ENCODE results near the gene UBASH3B.
"Not testable (repeated sequence)": the region's sequence is repeated elsewhere in the genome, so short reads cannot be mapped to it uniquely, and the experiment has no call there.

Gene UBASH3B

GRCh38 chr11:122655527-122656072, at the start of gene UBASH3B:
Gene UBASH3B, plus strand, starts transcription at chr11:122655722. Its CDS starts 328 bp downstream, at chr11:122656050.
- peak; percentile 66 for DNase-seq (ENCODE audit: low read depth)

GRCh38 chr11:122607162-122607561, 48.4 kb upstream of the UBASH3B start:
- not testable (repeated sequence) for DNase-seq (ENCODE audit: low read depth)

GRCh38 chr11:122612123-122612824, 43.2 kb upstream of the UBASH3B start:
- DNase-seq (ENCODE audit: low read depth), result no peak

GRCh38 chr11:122616718-122617117, 38.8 kb upstream of the UBASH3B start:
- DNase-seq (ENCODE audit: low read depth), result no peak

- no peak for DNase-seq (ENCODE audit: low read depth)
Measured at GRCh38 chr11:122617297-122617696, 38.2 kb upstream of the UBASH3B start.

GRCh38 chr11:122617926-122618325, 37.6 kb upstream of the UBASH3B start:
- no peak for DNase-seq (ENCODE audit: low read depth)

GRCh38 chr11:122618927-122619326, 36.6 kb upstream of the UBASH3B start:
- no peak for DNase-seq (ENCODE audit: low read depth)

- no peak for DNase-seq (ENCODE audit: low read depth)
Measured at GRCh38 chr11:122619757-122620156, 35.8 kb upstream of the UBASH3B start.

- not testable (repeated sequence) for DNase-seq (ENCODE audit: low read depth)
Measured at GRCh38 chr11:122625501-122625900, 30.0 kb upstream of the UBASH3B start.

- DNase-seq (ENCODE audit: low read depth), result no peak
Measured at GRCh38 chr11:122625976-122626665, 29.4 kb upstream of the UBASH3B start.

GRCh38 chr11:122627745-122628144, 27.8 kb upstream of the UBASH3B start:
- no peak for DNase-seq (ENCODE audit: low read depth)

- peak; percentile 36 for DNase-seq (ENCODE audit: low read depth)
Measured at GRCh38 chr11:122628810-122629555, 26.5 kb upstream of the UBASH3B start.

GRCh38 chr11:122632181-122632824, 23.2 kb upstream of the UBASH3B start:
- DNase-seq (ENCODE audit: low read depth), result no peak

GRCh38 chr11:122633219-122633829, 22.2 kb upstream of the UBASH3B start:
- no peak for DNase-seq (ENCODE audit: low read depth)

GRCh38 chr11:122634501-122634900, 21.0 kb upstream of the UBASH3B start:
- DNase-seq (ENCODE audit: low read depth), result no peak

GRCh38 chr11:122637541-122637940, 18.0 kb upstream of the UBASH3B start:
- DNase-seq (ENCODE audit: low read depth), result no peak

GRCh38 chr11:122642472-122642922, 13.0 kb upstream of the UBASH3B start:
- DNase-seq (ENCODE audit: low read depth), result peak; percentile 49

GRCh38 chr11:122642971-122643370, 12.6 kb upstream of the UBASH3B start:
- DNase-seq (ENCODE audit: low read depth), result no peak

GRCh38 chr11:122645847-122646246, 9.7 kb upstream of the UBASH3B start:
- DNase-seq (ENCODE audit: low read depth), result no peak

- peak; percentile 55 for DNase-seq (ENCODE audit: low read depth)
Measured at GRCh38 chr11:122646549-122647340, 8.8 kb upstream of the UBASH3B start.

All from GM04504 (cell line).